ENCODE data around the gene MRPL11. TPM values are rescaled to one million over a fixed set of nuclear protein-coding genes. Genes with fewer than 3 reads are reported as not detected.

Gene MRPL11
- total and polyA plus RNA-seq, 10 of the 15 experiments (the other 5 are each of a cell fraction or from before 2014, with no cell fraction given), result 43.5 to 248 (median 109) TPM

- in situ Hi-C loops (cut with MboI) (no loop called here), intact Hi-C loops (cut with micrococcal nuclease; ENCODE audit: unreplicated experiment) (no loop called here)
- ChIA-PET SMC1A (ENCODE audit: uncharacterized antibody, unreplicated experiment) (no interaction called here), CTCF (no interaction called here), POLR2A (no interaction called here), RAD21 (ENCODE audit: unreplicated experiment) (interaction anchor here (1.6 kb wide), 1 partner anchor 66 kb away, joined by 3 read pairs; no protein-coding TSS in a partner anchor)
- H3K9me3 ChIP-seq (replicated peaks; ENCODE audit: control insufficient read depth, insufficient read depth, low read length), result no peaks in the 10 kb centered on the region
- H3K4me1 ChIP-seq (ENCODE audit: control insufficient read depth, insufficient read depth, low read length), result peaks cover under 1% of the 10 kb centered on the region; the same call in 1 of the 2 replicates
- no peaks in the 10 kb centered on the region for H3K36me3 ChIP-seq (ENCODE audit: control insufficient read depth in 2 of 2, insufficient read depth in 2 of 2, low read length in 1 of 2)
- DNase-seq (ENCODE audit: low read depth, low spot score) (no peak), ATAC-seq (no peak), FAIRE-seq (no peak)
- H3K27ac ChIP-seq (ENCODE audit: control insufficient read depth, insufficient read depth), result no peak overlapping the region
- no peak overlapping the region for H2AFZ ChIP-seq (ENCODE audit: control insufficient read depth, low read depth, low read length)
- no peaks in the 10 kb centered on the region for H4K20me1 ChIP-seq (ENCODE audit: control insufficient read depth, insufficient read depth)
- H3K4me2 ChIP-seq (ENCODE audit: control insufficient read depth, insufficient read depth), result no peak overlapping the region
- no peak overlapping the region for H3K9ac ChIP-seq (ENCODE audit: control insufficient read depth, insufficient read depth, low read length)
- 22% methylated on average over 6 of the region's 6 CpGs for WGBS (ENCODE audit: insufficient coverage, insufficient replicate concordance, low lambda C conversion rate, missing lambda C conversion rate)
- no TSS peak for BruUV-seq (replicated peaks)
- H3K4me3 ChIP-seq, result no peak overlapping the region
- no peaks in the 10 kb centered on the region for H3K79me2 ChIP-seq (ENCODE audit: control insufficient read depth, insufficient read depth, low read length)
- TF ChIP-seq ZNF24 (IDR thresholded peaks at IDR 0.05), result no peak
- no peak for TF ChIP-seq RBBP5 (conservative IDR thresholded peaks at IDR 0.05)
- no peak for TF ChIP-seq SRF (IDR thresholded peaks at IDR 0.05; ENCODE audit: low read depth in 2 of 2, low read length in 2 of 2)
- H3K27me3 ChIP-seq (replicated peaks in 1 of 2; ENCODE audit: control insufficient read depth in 2 of 2, insufficient read depth in 2 of 2, low read length in 1 of 2), result peaks cover 0 to 4% of the 10 kb centered on the region in 2 experiments; a peak in 2 of 4 replicates
Observed at GRCh38 chr11:66413167-66413566, 25.5 kb downstream of the MRPL11 start.

- FAIRE-seq, result no peak
- BruUV-seq (replicated peaks), result no TSS peak
- TF ChIP-seq LARP7 (IDR thresholded peaks at IDR 0.05) (no peak), HDAC2 (IDR thresholded peaks at IDR 0.05) (no peak), IRF4 (IDR thresholded peaks at IDR 0.05; ENCODE audit: low read depth, low read length) (no peak), GABPA (IDR thresholded peaks at IDR 0.05; ENCODE audit: low read depth) (no peak), ASH2L (IDR thresholded peaks at IDR 0.05; ENCODE audit: borderline replicate concordance, low read depth) (no peak)
- TF ChIP-seq, protein P1, sequence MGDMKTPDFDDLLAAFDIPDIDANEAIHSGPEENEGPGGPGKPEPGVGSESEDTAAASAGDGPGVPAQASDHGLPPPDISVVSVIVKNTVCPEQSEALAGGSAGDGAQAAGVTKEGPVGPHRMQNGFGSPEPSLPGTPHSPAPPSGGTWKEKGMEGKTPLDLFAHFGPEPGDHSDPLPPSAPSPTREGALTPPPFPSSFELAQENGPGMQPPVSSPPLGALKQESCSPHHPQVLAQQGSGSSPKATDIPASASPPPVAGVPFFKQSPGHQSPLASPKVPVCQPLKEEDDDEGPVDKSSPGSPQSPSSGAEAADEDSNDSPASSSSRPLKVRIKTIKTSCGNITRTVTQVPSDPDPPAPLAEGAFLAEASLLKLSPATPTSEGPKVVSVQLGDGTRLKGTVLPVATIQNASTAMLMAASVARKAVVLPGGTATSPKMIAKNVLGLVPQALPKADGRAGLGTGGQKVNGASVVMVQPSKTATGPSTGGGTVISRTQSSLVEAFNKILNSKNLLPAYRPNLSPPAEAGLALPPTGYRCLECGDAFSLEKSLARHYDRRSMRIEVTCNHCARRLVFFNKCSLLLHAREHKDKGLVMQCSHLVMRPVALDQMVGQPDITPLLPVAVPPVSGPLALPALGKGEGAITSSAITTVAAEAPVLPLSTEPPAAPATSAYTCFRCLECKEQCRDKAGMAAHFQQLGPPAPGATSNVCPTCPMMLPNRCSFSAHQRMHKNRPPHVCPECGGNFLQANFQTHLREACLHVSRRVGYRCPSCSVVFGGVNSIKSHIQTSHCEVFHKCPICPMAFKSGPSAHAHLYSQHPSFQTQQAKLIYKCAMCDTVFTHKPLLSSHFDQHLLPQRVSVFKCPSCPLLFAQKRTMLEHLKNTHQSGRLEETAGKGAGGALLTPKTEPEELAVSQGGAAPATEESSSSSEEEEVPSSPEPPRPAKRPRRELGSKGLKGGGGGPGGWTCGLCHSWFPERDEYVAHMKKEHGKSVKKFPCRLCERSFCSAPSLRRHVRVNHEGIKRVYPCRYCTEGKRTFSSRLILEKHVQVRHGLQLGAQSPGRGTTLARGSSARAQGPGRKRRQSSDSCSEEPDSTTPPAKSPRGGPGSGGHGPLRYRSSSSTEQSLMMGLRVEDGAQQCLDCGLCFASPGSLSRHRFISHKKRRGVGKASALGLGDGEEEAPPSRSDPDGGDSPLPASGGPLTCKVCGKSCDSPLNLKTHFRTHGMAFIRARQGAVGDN (IDR thresholded peaks at IDR 0.05), result no peak
- TF ChIP-seq, protein P2, sequence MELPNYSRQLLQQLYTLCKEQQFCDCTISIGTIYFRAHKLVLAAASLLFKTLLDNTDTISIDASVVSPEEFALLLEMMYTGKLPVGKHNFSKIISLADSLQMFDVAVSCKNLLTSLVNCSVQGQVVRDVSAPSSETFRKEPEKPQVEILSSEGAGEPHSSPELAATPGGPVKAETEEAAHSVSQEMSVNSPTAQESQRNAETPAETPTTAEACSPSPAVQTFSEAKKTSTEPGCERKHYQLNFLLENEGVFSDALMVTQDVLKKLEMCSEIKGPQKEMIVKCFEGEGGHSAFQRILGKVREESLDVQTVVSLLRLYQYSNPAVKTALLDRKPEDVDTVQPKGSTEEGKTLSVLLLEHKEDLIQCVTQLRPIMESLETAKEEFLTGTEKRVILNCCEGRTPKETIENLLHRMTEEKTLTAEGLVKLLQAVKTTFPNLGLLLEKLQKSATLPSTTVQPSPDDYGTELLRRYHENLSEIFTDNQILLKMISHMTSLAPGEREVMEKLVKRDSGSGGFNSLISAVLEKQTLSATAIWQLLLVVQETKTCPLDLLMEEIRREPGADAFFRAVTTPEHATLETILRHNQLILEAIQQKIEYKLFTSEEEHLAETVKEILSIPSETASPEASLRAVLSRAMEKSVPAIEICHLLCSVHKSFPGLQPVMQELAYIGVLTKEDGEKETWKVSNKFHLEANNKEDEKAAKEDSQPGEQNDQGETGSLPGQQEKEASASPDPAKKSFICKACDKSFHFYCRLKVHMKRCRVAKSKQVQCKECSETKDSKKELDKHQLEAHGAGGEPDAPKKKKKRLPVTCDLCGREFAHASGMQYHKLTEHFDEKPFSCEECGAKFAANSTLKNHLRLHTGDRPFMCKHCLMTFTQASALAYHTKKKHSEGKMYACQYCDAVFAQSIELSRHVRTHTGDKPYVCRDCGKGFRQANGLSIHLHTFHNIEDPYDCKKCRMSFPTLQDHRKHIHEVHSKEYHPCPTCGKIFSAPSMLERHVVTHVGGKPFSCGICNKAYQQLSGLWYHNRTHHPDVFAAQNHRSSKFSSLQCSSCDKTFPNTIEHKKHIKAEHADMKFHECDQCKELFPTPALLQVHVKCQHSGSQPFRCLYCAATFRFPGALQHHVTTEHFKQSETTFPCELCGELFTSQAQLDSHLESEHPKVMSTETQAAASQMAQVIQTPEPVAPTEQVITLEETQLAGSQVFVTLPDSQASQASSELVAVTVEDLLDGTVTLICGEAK (IDR thresholded peaks at IDR 0.05; ENCODE audit: borderline replicate concordance), result no peak
Observed at GRCh38 chr11:66412110-66412509, 26.5 kb downstream of the MRPL11 start.

More at GRCh38 chr11:66412110-66412509, 26.5 kb downstream of the MRPL11 start:
- no peak overlapping the region for H2AFZ ChIP-seq (ENCODE audit: control insufficient read depth, low read depth, low read length)
- no peak for DNase-seq (ENCODE audit: low read depth, low spot score)
- H3K27ac ChIP-seq (ENCODE audit: control insufficient read depth, insufficient read depth), result no peak overlapping the region
- H3K4me1 ChIP-seq (ENCODE audit: control insufficient read depth, insufficient read depth, low read length), result no peaks in the 10 kb centered on the region
- no peaks in the 10 kb centered on the region for H3K9me3 ChIP-seq (replicated peaks; ENCODE audit: control insufficient read depth, insufficient read depth, low read length)
- ChIA-PET CTCF (interaction anchor here (1.4 to 3.6 kb wide), 2 partner anchors 10 to 17 kb away, joined by 4 to 27 read pairs; no protein-coding TSS in a partner anchor), POLR2A (no interaction called here), RAD21 (ENCODE audit: unreplicated experiment) (interaction anchor here (0.7 to 3.1 kb wide), 3 partner anchors 10 to 266 kb away, joined by 3 to 17 read pairs (median 4); partner anchors contain the start of gene RBM4B), SMC1A (ENCODE audit: uncharacterized antibody, unreplicated experiment) (interaction anchor here (1.3 to 2.6 kb wide), 2 partner anchors 9 to 67 kb away, joined by 3 to 8 read pairs; partner anchors contain the start of genes DPP3 and NPAS4)
- in situ Hi-C loops (cut with MboI), result no loop called here
- no peak overlapping the region for H3K4me3 ChIP-seq
- intact Hi-C loops (cut with micrococcal nuclease; ENCODE audit: unreplicated experiment), result no loop called here
- H3K79me2 ChIP-seq (ENCODE audit: control insufficient read depth, insufficient read depth, low read length), result no peaks in the 10 kb centered on the region
- no peak for ATAC-seq
- H3K36me3 ChIP-seq (ENCODE audit: control insufficient read depth in 2 of 2, insufficient read depth in 2 of 2, low read length in 1 of 2), result no peaks in the 10 kb centered on the region
- peaks cover 0 to 4% of the 10 kb centered on the region in 2 experiments; a peak in 2 of 4 replicates for H3K27me3 ChIP-seq (replicated peaks in 1 of 2; ENCODE audit: control insufficient read depth in 2 of 2, insufficient read depth in 2 of 2, low read length in 1 of 2)
- H3K9ac ChIP-seq (ENCODE audit: control insufficient read depth, insufficient read depth, low read length), result no peak overlapping the region
- no peaks in the 10 kb centered on the region for H4K20me1 ChIP-seq (ENCODE audit: control insufficient read depth, insufficient read depth)
- WGBS (ENCODE audit: insufficient coverage, insufficient replicate concordance, low lambda C conversion rate, missing lambda C conversion rate), result 41% methylated on average over 5 of the region's 7 CpGs
- H3K4me2 ChIP-seq (ENCODE audit: control insufficient read depth, insufficient read depth), result no peak overlapping the region

All from GM12878 (cell line).